Measurements from ENCODE around the gene ALKAL2. TPM values are rescaled to one million over a fixed set of nuclear protein-coding genes. Genes with fewer than 3 reads are reported as not detected.

ALKAL2 gene
- polyA plus RNA-seq, 3 donors, result 4.7 to 6.6 (median 5.8) TPM

DNA sequence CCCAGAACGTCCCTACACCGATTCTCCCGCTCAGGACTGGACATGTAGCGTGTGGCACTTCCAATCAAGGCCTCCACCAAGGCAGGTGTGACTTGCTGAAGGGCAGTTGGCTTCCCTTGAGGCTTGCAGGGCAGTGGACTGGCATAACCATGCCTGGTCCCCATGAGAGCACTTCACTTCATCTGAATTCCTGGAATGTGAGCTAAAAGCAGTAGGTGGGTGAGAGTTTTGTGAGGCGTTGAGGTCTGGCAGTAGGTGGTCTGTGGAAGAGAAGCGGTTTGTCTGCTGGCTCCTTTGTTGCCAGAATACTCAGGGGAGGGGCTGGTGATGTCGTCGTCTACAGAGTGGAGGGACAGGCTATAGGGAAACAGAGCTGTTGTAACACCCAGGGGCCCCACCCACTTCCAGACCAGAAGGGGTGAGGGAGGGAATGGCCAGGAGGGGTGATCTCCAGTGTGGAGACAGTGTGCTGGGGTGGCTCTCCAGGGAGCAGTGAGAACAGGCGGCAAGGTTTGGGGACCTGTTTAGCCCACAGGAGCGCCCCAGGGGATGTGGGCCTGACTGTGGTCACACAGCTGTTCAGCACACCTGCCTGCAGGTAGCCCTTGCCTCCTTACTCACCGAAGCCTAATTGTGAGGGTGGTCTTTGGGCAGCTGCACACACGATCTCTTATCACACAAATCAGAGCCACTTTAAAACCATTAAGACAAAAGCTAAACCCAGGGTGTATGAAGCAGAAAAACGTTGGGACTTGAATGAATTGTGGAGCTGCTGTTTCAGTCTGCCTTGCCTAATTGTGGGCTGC, 21.5 kb upstream of the ALKAL2 start:
- no peak for DNase-seq (ENCODE audit: extremely low read depth in 1 of 11, low read depth in 9 of 11, low spot score in 4 of 11)

GRCh38 chr2:305366-305765, 17.5 kb upstream of the ALKAL2 start:
- DNase-seq (ENCODE audit: extremely low read depth in 1 of 11, low read depth in 9 of 11, low spot score in 4 of 11), result no peak

DNA sequence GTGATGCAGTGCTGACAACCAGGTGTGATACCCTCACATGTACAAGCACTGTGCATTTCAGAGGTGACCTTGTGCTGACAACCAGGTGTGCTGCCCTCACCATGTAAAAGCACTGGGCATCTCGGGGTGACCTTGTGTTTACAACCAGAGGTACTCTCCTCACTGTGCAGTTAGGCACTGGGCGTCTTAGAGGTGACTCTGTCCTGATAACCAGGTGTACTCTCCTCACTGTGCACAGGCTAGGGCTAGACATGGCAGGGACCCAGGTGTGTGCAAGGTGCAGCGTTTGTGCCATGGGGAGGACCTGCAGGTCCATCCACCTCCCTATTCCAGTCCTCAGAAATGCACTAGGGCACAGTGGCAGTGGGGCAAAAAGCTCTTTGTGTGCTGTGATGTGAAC, 8.5 kb upstream of the ALKAL2 start:
- DNase-seq (ENCODE audit: extremely low read depth in 1 of 11, low read depth in 9 of 11, low spot score in 4 of 11), result no peak

DNA sequence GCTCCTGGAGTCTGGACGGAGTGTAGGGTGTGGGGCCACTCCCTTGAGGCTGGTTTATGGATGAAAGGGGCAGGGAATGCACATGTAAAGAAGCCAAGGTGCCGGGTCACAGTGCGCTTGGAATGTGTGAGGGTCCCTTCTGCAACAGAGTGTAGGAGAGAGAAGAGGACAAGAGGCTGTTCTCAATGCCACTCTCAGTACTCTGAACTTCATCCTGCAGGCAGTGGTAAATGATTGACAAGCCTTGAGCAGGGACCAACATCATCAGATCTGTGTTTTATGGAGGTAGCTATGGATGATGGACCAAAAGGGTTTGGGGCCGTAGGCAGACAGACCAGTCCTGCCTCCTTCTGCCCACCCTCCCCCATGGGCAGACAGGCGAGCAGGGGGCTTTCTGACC, 7.2 kb upstream of the ALKAL2 start:
- DNase-seq (ENCODE audit: extremely low read depth in 1 of 11, low read depth in 9 of 11, low spot score in 4 of 11), result no peak

DNA sequence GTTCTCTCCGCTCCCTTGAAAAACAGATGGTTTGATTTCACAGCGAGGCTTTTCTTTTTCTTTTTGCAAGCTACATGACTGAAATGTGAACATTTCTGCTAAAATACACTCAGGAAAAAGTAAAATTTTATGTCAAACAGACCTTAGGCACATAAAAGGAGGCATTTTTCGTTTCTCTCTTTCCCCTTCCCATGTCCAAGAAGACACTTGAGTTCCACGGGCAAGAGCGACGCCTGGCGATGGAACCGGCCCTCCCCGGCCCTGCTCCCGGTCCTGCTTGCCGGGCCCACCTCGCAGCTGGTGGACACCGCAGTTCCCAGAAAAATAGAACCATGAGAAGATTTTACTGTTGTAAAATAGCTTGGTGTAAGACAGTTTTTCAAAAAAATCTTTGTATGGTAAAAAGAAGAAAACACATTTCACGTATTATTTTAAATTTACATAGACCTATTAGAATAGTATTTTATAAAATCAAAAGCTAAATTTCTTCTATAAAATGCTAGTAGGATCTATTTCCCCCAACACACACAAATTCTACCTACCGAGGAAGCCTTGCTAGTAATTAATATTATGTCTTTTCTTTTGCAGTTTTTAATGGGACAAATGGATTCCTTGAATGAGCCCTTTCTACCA, 2.3 kb upstream of the ALKAL2 start:
- peak in 8 of 11 donors; percentile 42 to 73 (median 68) for DNase-seq (ENCODE audit: extremely low read depth in 1 of 11, low read depth in 9 of 11, low spot score in 4 of 11)

GRCh38 chr2:289362-290089, 1.6 kb upstream of the ALKAL2 start:
- DNase-seq (ENCODE audit: extremely low read depth in 1 of 11, low read depth in 9 of 11, low spot score in 4 of 11), result no peak

DNA sequence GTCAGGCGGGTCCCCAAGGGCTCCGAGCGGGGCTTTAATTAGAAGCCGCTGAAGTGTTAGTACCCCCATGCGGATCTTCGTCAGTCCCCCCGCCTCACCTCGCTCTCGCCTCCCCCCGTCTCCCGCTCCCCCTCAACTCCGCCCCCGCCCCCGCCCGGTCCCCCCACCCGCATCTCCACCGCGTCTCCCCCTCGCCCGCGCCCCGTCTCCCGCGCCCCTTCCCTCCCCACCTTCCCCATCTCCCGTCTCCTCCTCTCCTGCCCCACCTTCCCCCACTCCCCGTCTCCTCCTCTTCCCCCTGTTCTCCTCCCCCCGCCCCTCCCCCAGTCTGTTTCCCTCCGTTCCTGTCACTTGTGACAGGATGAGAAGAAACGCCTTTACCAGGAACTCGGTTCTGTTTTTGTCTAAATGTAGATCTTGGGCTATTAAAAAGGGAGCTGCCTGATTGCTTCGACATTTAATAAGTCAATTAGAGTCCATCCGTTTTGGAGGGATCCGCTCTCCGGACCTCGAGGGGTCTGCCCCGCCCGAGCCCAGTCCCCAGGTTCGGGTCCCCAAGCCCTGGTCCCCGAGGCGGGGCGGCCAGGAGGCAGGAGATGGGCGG, 969 bp upstream of the ALKAL2 start:
- no peak for DNase-seq (ENCODE audit: extremely low read depth in 1 of 11, low read depth in 9 of 11, low spot score in 4 of 11)

DNA sequence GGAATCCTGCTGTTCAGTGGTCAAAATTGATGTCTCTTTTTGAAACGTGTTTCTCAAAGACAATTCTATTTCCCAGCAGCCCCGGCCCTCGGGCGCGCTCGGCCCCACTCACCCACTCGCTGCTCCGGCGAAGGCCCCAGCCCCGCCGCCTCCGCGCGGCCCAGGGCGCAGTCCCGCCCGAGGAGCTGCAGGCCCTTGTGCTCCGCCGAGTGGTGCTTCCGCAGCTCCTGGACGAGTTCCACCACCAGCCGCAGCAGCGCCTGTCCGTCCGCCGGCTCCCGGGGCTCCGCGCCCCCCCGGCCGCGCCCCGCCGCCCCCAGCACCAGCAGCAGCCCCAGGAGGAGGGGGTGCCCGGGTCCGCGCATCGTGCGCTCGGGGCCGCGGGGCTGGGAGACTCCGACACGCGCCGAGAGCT, 413 bp downstream of the ALKAL2 start:
- DNase-seq (ENCODE audit: extremely low read depth in 1 of 11, low read depth in 9 of 11, low spot score in 4 of 11), result no peak

GRCh38 chr2:286774-287392, 1.0 kb downstream of the ALKAL2 start:
- no peak for DNase-seq (ENCODE audit: extremely low read depth in 1 of 11, low read depth in 9 of 11, low spot score in 4 of 11)

DNA sequence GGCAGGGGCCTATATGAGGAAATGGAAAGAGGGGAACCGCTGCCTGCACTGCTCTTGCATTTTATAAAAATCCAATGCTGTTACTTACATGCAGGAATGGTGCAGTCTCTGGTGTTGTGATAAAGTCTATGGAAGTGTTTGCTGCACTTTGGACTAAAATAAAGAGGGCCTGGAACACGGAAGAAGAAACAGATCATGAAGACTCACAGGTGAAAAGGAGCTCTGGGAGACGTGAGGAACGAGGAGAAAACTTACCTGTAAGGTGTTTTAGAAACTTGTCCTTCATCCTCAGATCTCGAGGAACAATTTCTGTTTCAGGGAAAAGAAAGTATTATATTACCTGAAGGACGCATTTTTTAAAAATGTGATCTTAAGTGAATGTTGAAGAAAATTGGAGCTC, 1.9 kb downstream of the ALKAL2 start:
- DNase-seq (ENCODE audit: extremely low read depth in 1 of 11, low read depth in 9 of 11, low spot score in 4 of 11), result no peak

DNA sequence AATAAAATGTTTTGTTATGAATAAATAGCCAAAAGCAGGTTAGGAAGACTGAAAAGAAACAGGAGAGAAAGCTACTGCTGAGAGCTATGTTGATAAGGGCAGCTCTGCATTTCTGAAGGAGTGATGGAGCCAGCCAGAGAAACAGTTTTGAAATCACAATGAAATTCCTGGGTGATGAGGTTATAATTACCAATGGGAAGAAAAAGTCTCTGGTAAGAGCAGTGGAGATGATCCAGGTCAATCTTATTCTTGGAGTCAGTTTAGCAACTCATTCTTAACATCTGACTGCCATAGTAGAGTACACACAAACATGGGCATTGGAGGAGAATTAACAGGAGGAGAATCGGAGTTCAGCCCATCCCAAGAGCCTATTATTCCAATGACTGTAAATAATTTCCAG, 2.4 kb downstream of the ALKAL2 start:
- DNase-seq (ENCODE audit: extremely low read depth in 1 of 11, low read depth in 9 of 11, low spot score in 4 of 11), result no peak

GRCh38 chr2:284896-285492, 2.9 kb downstream of the ALKAL2 start:
- DNase-seq (ENCODE audit: extremely low read depth in 1 of 11, low read depth in 9 of 11, low spot score in 4 of 11), result no peak

- no peak for DNase-seq (ENCODE audit: extremely low read depth in 1 of 11, low read depth in 9 of 11, low spot score in 4 of 11)
Measured at GRCh38 chr2:283996-284794, 3.7 kb downstream of the ALKAL2 start.

- no peak for DNase-seq (ENCODE audit: extremely low read depth in 1 of 11, low read depth in 9 of 11, low spot score in 4 of 11)
Measured at GRCh38 chr2:282371-283263, 5.3 kb downstream of the ALKAL2 start.

GRCh38 chr2:281381-281780, 6.5 kb downstream of the ALKAL2 start:
- no peak for DNase-seq (ENCODE audit: extremely low read depth in 1 of 11, low read depth in 9 of 11, low spot score in 4 of 11)

DNA sequence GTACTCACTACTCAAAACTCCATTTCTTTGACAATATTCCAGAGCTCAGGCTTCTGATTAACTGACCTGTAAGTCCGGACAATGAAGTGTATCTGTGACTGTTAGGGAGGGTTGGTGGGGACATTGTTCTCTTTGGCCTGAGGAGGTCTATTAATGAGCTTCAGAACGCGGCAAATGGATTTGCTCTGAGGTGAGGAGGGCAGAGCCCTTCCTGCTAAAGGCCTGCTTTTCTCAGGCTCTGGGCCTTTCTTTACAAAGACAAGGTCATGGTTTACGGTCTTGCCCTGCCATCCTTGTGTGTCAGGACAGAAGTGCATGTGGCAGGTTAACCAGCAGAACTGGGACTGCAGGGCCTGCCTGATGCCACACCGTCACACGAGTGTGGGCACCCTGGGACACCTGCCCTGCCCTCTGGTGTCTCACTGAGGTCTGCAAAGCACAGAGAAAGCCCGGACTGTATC, 7.2 kb downstream of the ALKAL2 start:
- DNase-seq (ENCODE audit: extremely low read depth in 1 of 11, low read depth in 9 of 11, low spot score in 4 of 11), result no peak

All from renal cortex interstitium (tissue), 11 donors.